IMR-90 (cell line): Measurements from ENCODE around the gene KNG1. TPM values are rescaled to one million over a fixed set of nuclear protein-coding genes. Genes with fewer than 3 reads are reported as not detected.

Experiments used
- ATAC-seq: fragments of 200-7000 bp; cut with Tn5 transposase; 2 replicates; pipeline ENCODE4 v1.9.1; 2020; ENCODE audit warnings: low read depth, mild to moderate bottlenecking, moderate library complexity
- BruUV-seq: library from RNA; stranded (reverse); fragments of 400-500 nt; replicated peaks from 2 replicates; lab custom pipeline; 2021; lab: Mats Ljungman, UMichigan
- CTCF ChIA-PET: fragments of 300-600 bp; formaldehyde crosslinking; extraction: SDS; loops from one replicate; lab custom pipeline; 2021; ENCODE audit warnings: antibody characterized with exemption; lab: Yijun Ruan, JAX
- POLR2A ChIA-PET: fragments of 300-600 bp; sonication (Branson Sonifier 250); formaldehyde crosslinking; loops from one replicate; lab custom pipeline; 2022; ENCODE audit warnings: antibody characterized with exemption; ENCODE audit not compliant: unreplicated experiment; lab: Charles Lee
- DNase-seq: peaks from one replicate; pipeline ENCODE4 v3.0.0; 2013
- H2AFZ ChIP-seq: replicated peaks from 2 replicates; pipeline ENCODE3; 2013; ENCODE audit warnings: low read length, mild to moderate bottlenecking; ENCODE audit not compliant: poor library complexity
- H2AK5ac ChIP-seq: 2 replicates; pipeline ENCODE4 v1.6.1; 2013; ENCODE audit warnings: low read depth, low read length, inconsistent platforms
- H2AK9ac ChIP-seq: replicated peaks from 2 replicates; pipeline ENCODE3; 2013; ENCODE audit warnings: mild to moderate bottlenecking, low read depth, low read length, moderate library complexity; ENCODE audit not compliant: poor library complexity
- H2BK120ac ChIP-seq: 2 replicates; pipeline ENCODE4 v1.6.1; 2013; ENCODE audit warnings: low read depth, low read length, inconsistent platforms
- H2BK15ac ChIP-seq: 3 replicates; pipeline ENCODE4 v1.6.1; 2013; ENCODE audit warnings: low read depth, low read length, inconsistent platforms
- H2BK20ac ChIP-seq: 2 replicates; pipeline ENCODE4 v1.6.1; 2013; ENCODE audit warnings: low read depth, mild to moderate bottlenecking, inconsistent platforms, low read length, moderate library complexity
- H2BK5ac ChIP-seq: 2 replicates; pipeline ENCODE4 v1.6.1; 2013; ENCODE audit warnings: mild to moderate bottlenecking, low read depth, low read length, inconsistent platforms; ENCODE audit not compliant: poor library complexity, severe bottlenecking
- H3K14ac ChIP-seq: replicated peaks from 2 replicates; pipeline ENCODE4 v1.6.1; 2013; ENCODE audit warnings: low read depth, low read length, inconsistent platforms
- H3K18ac ChIP-seq: 2 replicates; pipeline ENCODE4 v1.6.1; 2013; ENCODE audit warnings: low read depth, low read length, control low read depth
- H3K23ac ChIP-seq: 2 replicates; pipeline ENCODE4 v1.6.1; 2013; ENCODE audit warnings: low read depth, low read length, inconsistent platforms
- H3K27ac ChIP-seq: 2 replicates; pipeline ENCODE4 v1.5.1; 2013; ENCODE audit warnings: mild to moderate bottlenecking, control low read depth, low read length; ENCODE audit not compliant: insufficient read depth
- H3K27me3 ChIP-seq: 2 replicates; pipeline ENCODE4 v1.6.1; 2013; ENCODE audit warnings: low read length; ENCODE audit not compliant: control insufficient read depth, insufficient read depth
- H3K36me3 ChIP-seq: 2 replicates; pipeline ENCODE4 v1.6.1; 2013; ENCODE audit warnings: low read length, mixed read lengths; ENCODE audit not compliant: control insufficient read depth, insufficient read depth
- H3K4ac ChIP-seq: 2 replicates; pipeline ENCODE4 v1.6.1; 2013; ENCODE audit warnings: low read depth, low read length, inconsistent platforms
- H3K4me1 ChIP-seq: 2 replicates; pipeline ENCODE4 v1.6.1; 2013; ENCODE audit warnings: low read length, mixed read lengths; ENCODE audit not compliant: control insufficient read depth, insufficient read depth
- H3K4me2 ChIP-seq: 2 replicates; pipeline ENCODE4 v1.6.1; 2013; ENCODE audit warnings: low read depth, mild to moderate bottlenecking, control low read depth, low read length, moderate library complexity
- H3K4me3 ChIP-seq: 2 replicates; pipeline ENCODE4 v1.5.1; 2013; ENCODE audit warnings: low read depth, mild to moderate bottlenecking, control low read depth, low read length, moderate library complexity; ENCODE audit not compliant: insufficient read depth
- H3K56ac ChIP-seq: 2 replicates; pipeline ENCODE4 v1.6.1; 2013; ENCODE audit warnings: low read length, inconsistent platforms; ENCODE audit not compliant: insufficient read depth; ENCODE audit errors: extremely low read depth
- H3K79me1 ChIP-seq, 2 experiments: 2 replicates each; pipeline ENCODE4 v1.6.1; 2013; ENCODE audit warnings: low read length in 2 of 2, inconsistent platforms in 1 of 2, low read depth in 1 of 2
- H3K9ac ChIP-seq: 2 replicates; pipeline ENCODE4 v1.6.1; 2013; ENCODE audit warnings: low read depth, low read length, control low read depth
- H3K9me1 ChIP-seq: 2 replicates; pipeline ENCODE4 v1.6.1; 2013; ENCODE audit warnings: low read length, inconsistent platforms; ENCODE audit not compliant: insufficient read depth
- H3K9me3 ChIP-seq: 2 replicates; pipeline ENCODE4 v1.6.1; 2013; ENCODE audit warnings: low read length; ENCODE audit not compliant: control insufficient read depth, insufficient read depth
- H4K20me1 ChIP-seq: 2 replicates; pipeline ENCODE4 v1.6.1; 2013; ENCODE audit warnings: low read length, inconsistent platforms; ENCODE audit not compliant: insufficient read depth
- H4K5ac ChIP-seq: 2 replicates; pipeline ENCODE4 v1.6.1; 2013; ENCODE audit warnings: mild to moderate bottlenecking, low read depth, low read length, control low read depth
- H4K8ac ChIP-seq, 2 experiments: 2 replicates each; pipeline ENCODE4 v1.6.1; 2013; ENCODE audit warnings: low read depth in 2 of 2, low read length in 2 of 2, control low read depth in 1 of 2, inconsistent platforms in 1 of 2
- H4K91ac ChIP-seq: 2 replicates; pipeline ENCODE4 v1.6.1; 2013; ENCODE audit warnings: low read depth, low read length, inconsistent platforms; ENCODE audit not compliant: insufficient read depth
- BHLHE40 ChIP-seq: fragments of 150-350 bp; IDR thresholded peaks from 2 replicates; pipeline ENCODE4 v1.6.1; 2016; ENCODE audit warnings: mild to moderate bottlenecking, low read depth, low read length
- CEBPB ChIP-seq: IDR thresholded peaks from 2 replicates; pipeline ENCODE4 v1.6.1; 2012; ENCODE audit warnings: low read depth, low read length, improper control_type of control experiment
- CHD1 ChIP-seq: IDR thresholded peaks from 2 replicates; pipeline ENCODE4 v1.6.1; 2012; ENCODE audit warnings: low read depth, low read length, improper control_type of control experiment
- FOS ChIP-seq: fragments of 150-350 bp; IDR thresholded peaks from 2 replicates; pipeline ENCODE4 v1.6.1; 2016; ENCODE audit warnings: low read depth, low read length
- MAFK ChIP-seq: IDR thresholded peaks from 2 replicates; pipeline ENCODE4 v1.6.1; 2012; ENCODE audit warnings: low read depth, low read length, improper control_type of control experiment
- MAZ ChIP-seq: IDR thresholded peaks from 2 replicates; pipeline ENCODE4 v1.6.1; 2012; ENCODE audit warnings: low read depth, mild to moderate bottlenecking, low read length, improper control_type of control experiment, moderate library complexity, borderline replicate concordance
- MXI1 ChIP-seq: IDR thresholded peaks from 2 replicates; pipeline ENCODE4 v1.6.1; 2012; ENCODE audit warnings: low read depth, mild to moderate bottlenecking, low read length, moderate library complexity, borderline replicate concordance
- NFE2L2 ChIP-seq: fragments of 150-350 bp; IDR thresholded peaks from 2 replicates; pipeline ENCODE4 v1.6.1; 2016; ENCODE audit warnings: low read depth, mild to moderate bottlenecking, low read length
- POLR2A ChIP-seq: IDR thresholded peaks from 2 replicates; pipeline ENCODE4 v1.6.1; 2012; ENCODE audit warnings: mild to moderate bottlenecking, low read depth, low read length
- RAD21 ChIP-seq: IDR thresholded peaks from 2 replicates; pipeline ENCODE4 v1.6.1; 2012; ENCODE audit warnings: low read length, improper control_type of control experiment
- RCOR1 ChIP-seq: IDR thresholded peaks from 2 replicates; pipeline ENCODE4 v1.6.1; 2012; ENCODE audit warnings: mild to moderate bottlenecking, low read length, improper control_type of control experiment; ENCODE audit not compliant: insufficient replicate concordance
- RFX5 ChIP-seq: IDR thresholded peaks from 2 replicates; pipeline ENCODE4 v1.8.0; 2012; ENCODE audit warnings: low read depth, mild to moderate bottlenecking, low read length, moderate library complexity
- SMC3 ChIP-seq: fragments of 150-350 bp; IDR thresholded peaks from 2 replicates; pipeline ENCODE4 v1.6.1; 2016; ENCODE audit warnings: low read depth, mild to moderate bottlenecking, antibody characterized with exemption, low read length, moderate library complexity
- dilution Hi-C: fragments of 300-500 bp; cut with HindIII; formaldehyde crosslinking; loops from one replicate; pipeline ENCODE4 v1.14.3; 2018; ENCODE audit warnings: low sequenced_read_pairs; ENCODE audit not compliant: unreplicated experiment
- in situ Hi-C: fragments of 300-500 bp; cut with MboI; formaldehyde crosslinking; loops from 3 replicates; pipeline ENCODE4 v1.14.3; 2019; ENCODE audit warnings: low sequenced_read_pairs, inconsistent platforms, mixed read lengths
- intact Hi-C: fragments of 100-400 bp; cut with micrococcal nuclease; formaldehyde crosslinking; loops from 2 replicates; pipeline ENCODE4 v1.10.0; 2022
- polyA plus RNA-seq, 3 experiments: library from polyadenylated mRNA; depleted of rRNA; stranded (reverse); fragments of >200 nt; gene quantifications; 2 replicates each; pipeline ENCODE4 v1.2.3, GENCODE V29; 2012; ENCODE audit warnings: low replicate concordance in 1 of 3
- total RNA-seq: library from RNA; depleted of rRNA; stranded (reverse); fragments of >200 nt; gene quantifications from 2 replicates; pipeline ENCODE4 v1.2.3, GENCODE V29; 2012
- TF ChIP-seq, protein P1 (sequence below): fragments of 150-350 bp; IDR thresholded peaks from 2 replicates; pipeline ENCODE4 v1.6.1; 2017; ENCODE audit warnings: mild to moderate bottlenecking, antibody characterized with exemption, low read length, low read depth
- TF ChIP-seq, protein P2 (sequence below): conservative IDR thresholded peaks from 2 replicates; pipeline ENCODE4 v1.5.1; 2012; ENCODE audit warnings: mild to moderate bottlenecking, low read depth, low read length, improper control_type of control experiment
- TF ChIP-seq, protein P3 (sequence below): fragments of 150-350 bp; IDR thresholded peaks from 2 replicates; pipeline ENCODE4 v1.6.1; 2016; ENCODE audit warnings: low read depth, mild to moderate bottlenecking, low read length, moderate library complexity, borderline replicate concordance

Gene KNG1
- total and polyA plus RNA-seq, 2 of the 4 experiments (the other 2 are of a cell fraction), result not detected

DNA sequence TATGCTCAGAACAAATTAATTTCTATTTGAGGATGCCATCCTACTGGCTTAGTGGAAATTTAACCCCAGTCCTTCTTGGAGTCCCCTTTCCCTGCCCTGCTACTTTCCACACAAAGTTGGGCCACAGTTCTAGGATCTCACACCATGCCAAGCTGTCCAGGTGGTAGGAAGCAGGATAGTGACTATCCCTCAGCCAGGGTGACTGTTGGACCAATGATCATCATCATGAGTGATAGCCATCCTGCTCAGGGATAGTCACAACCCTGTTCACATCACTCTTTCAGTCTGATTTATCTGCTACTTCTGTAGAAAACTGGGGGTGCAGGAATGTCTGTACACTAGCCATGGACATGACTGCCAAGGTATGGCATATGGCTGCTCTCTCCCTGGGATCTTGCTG, 38.6 kb upstream of the KNG1 start:
- no peaks in the 10 kb centered on the region for H3K4me1 ChIP-seq
- no peak for ATAC-seq
- no peaks in the 10 kb centered on the region for H3K79me1 ChIP-seq
- POLR2A ChIA-PET, result no interaction called here
- no peak overlapping the region for H2BK120ac ChIP-seq
- H2BK20ac ChIP-seq, result no peak overlapping the region
- H4K5ac ChIP-seq, result no peak overlapping the region
- peak overlapping the region; percentile 61 for H2AK9ac ChIP-seq
- no peaks in the 10 kb centered on the region for H3K9me1 ChIP-seq
- no peak overlapping the region for H3K18ac ChIP-seq
- H4K91ac ChIP-seq, result no peak overlapping the region
- no peak overlapping the region for H3K27ac ChIP-seq
- no peak overlapping the region for H3K9ac ChIP-seq
- no peak overlapping the region for H3K4ac ChIP-seq
- no peak for DNase-seq
- peaks cover 9% of the 10 kb centered on the region for H3K27me3 ChIP-seq
- intact Hi-C loops (no loop called here), in situ Hi-C loops (no loop called here), dilution Hi-C loops (no loop called here)
- H3K4me2 ChIP-seq, result no peak overlapping the region
- H3K9me3 ChIP-seq, result no peaks in the 10 kb centered on the region
- no TSS peak for BruUV-seq
- H3K14ac ChIP-seq, result no peak overlapping the region
- H3K56ac ChIP-seq, result no peak overlapping the region
- H3K23ac ChIP-seq, result no peak overlapping the region
- CTCF ChIA-PET, result no interaction called here
- H2BK5ac ChIP-seq, result no peak overlapping the region
- no peak overlapping the region for H2AK5ac ChIP-seq
- no peaks in the 10 kb centered on the region for H3K36me3 ChIP-seq
- H3K4me3 ChIP-seq, result no peak overlapping the region
- no peak overlapping the region for H2BK15ac ChIP-seq
- H4K20me1 ChIP-seq, result no peaks in the 10 kb centered on the region
- H2AFZ ChIP-seq, result no peak overlapping the region
- no peak overlapping the region for H4K8ac ChIP-seq
- TF ChIP-seq, protein P1, sequence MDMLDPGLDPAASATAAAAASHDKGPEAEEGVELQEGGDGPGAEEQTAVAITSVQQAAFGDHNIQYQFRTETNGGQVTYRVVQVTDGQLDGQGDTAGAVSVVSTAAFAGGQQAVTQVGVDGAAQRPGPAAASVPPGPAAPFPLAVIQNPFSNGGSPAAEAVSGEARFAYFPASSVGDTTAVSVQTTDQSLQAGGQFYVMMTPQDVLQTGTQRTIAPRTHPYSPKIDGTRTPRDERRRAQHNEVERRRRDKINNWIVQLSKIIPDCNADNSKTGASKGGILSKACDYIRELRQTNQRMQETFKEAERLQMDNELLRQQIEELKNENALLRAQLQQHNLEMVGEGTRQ, result no peak
- TF ChIP-seq MAZ, result no peak
- TF ChIP-seq SMC3, result no peak
- no peak for TF ChIP-seq RFX5
- TF ChIP-seq RAD21, result no peak
- TF ChIP-seq FOS, result no peak
- no peak for TF ChIP-seq CEBPB
- no peak for TF ChIP-seq RCOR1
- no peak for TF ChIP-seq MAFK
- TF ChIP-seq, protein P2, sequence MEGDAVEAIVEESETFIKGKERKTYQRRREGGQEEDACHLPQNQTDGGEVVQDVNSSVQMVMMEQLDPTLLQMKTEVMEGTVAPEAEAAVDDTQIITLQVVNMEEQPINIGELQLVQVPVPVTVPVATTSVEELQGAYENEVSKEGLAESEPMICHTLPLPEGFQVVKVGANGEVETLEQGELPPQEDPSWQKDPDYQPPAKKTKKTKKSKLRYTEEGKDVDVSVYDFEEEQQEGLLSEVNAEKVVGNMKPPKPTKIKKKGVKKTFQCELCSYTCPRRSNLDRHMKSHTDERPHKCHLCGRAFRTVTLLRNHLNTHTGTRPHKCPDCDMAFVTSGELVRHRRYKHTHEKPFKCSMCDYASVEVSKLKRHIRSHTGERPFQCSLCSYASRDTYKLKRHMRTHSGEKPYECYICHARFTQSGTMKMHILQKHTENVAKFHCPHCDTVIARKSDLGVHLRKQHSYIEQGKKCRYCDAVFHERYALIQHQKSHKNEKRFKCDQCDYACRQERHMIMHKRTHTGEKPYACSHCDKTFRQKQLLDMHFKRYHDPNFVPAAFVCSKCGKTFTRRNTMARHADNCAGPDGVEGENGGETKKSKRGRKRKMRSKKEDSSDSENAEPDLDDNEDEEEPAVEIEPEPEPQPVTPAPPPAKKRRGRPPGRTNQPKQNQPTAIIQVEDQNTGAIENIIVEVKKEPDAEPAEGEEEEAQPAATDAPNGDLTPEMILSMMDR, result no peak
- no peak for TF ChIP-seq MXI1
- no peak for TF ChIP-seq POLR2A
- TF ChIP-seq BHLHE40, result no peak
- no peak for TF ChIP-seq CHD1
- no peak for TF ChIP-seq NFE2L2
- TF ChIP-seq, protein P3, sequence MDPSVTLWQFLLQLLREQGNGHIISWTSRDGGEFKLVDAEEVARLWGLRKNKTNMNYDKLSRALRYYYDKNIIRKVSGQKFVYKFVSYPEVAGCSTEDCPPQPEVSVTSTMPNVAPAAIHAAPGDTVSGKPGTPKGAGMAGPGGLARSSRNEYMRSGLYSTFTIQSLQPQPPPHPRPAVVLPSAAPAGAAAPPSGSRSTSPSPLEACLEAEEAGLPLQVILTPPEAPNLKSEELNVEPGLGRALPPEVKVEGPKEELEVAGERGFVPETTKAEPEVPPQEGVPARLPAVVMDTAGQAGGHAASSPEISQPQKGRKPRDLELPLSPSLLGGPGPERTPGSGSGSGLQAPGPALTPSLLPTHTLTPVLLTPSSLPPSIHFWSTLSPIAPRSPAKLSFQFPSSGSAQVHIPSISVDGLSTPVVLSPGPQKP, result no peak
